Caco-2 (cell line): ENCODE results near the gene CPLX4. TPM values are rescaled to one million over a fixed set of nuclear protein-coding genes. Genes with fewer than 3 reads are reported as not detected.

Experiments used
- BruUV-seq: library from RNA; stranded (reverse); fragments of 400-500 nt; replicated peaks from 2 replicates; lab custom pipeline; 2021; lab: Mats Ljungman, UMichigan
- CTCF ChIA-PET: fragments of 300-600 bp; sonication (Branson Sonifier 250); formaldehyde crosslinking; loops from one replicate; lab custom pipeline; 2022; ENCODE audit warnings: antibody characterized with exemption; lab: Charles Lee
- POLR2A ChIA-PET: fragments of 300-600 bp; sonication (Branson Sonifier 250); formaldehyde crosslinking; loops from one replicate; lab custom pipeline; 2022; ENCODE audit warnings: antibody characterized with exemption; lab: Charles Lee
- DNase-seq, 2 experiments: peaks; one replicate each; pipeline versions ENCODE4 v3.0.0 to v3.0.0-alpha.2; 2020 to 2022
- H3K27me3 ChIP-seq: replicated peaks from 2 replicates; pipeline ENCODE4 v1.6.0; 2011; ENCODE audit warnings: low read length; ENCODE audit not compliant: control insufficient read depth, insufficient read depth
- H3K36me3 ChIP-seq: 2 replicates; pipeline ENCODE4 v1.5.1; 2011; ENCODE audit warnings: low read length; ENCODE audit not compliant: control insufficient read depth, insufficient read depth
- H3K4me1 ChIP-seq: fragments of 250-450 bp; sonication (Bioruptor Pico); 2 replicates; pipeline ENCODE4 v1.5.1; 2020; ENCODE audit warnings: mild to moderate bottlenecking
- H3K4me3 ChIP-seq: 2 replicates; pipeline ENCODE4 v1.5.1; 2011; ENCODE audit warnings: low read depth, mild to moderate bottlenecking, control low read depth, low read length
- H3K9me3 ChIP-seq: fragments of 250-450 bp; sonication (Bioruptor Pico); 2 replicates; pipeline ENCODE4 v1.5.1; 2020; ENCODE audit warnings: mild to moderate bottlenecking, moderate library complexity
- H3K27ac Mint-ChIP-seq: one replicate; pipeline ENCODE4 v1.8.0; 2022; ENCODE audit warnings: mixed read lengths; ENCODE audit not compliant: unreplicated experiment
- H3K27me3 Mint-ChIP-seq: one replicate; pipeline ENCODE4 v1.8.0; 2022; ENCODE audit warnings: mixed read lengths; ENCODE audit not compliant: insufficient read depth, unreplicated experiment
- H3K36me3 Mint-ChIP-seq: one replicate; pipeline ENCODE4 v1.8.0; 2022; ENCODE audit warnings: mild to moderate bottlenecking, mixed read lengths; ENCODE audit not compliant: insufficient read depth, unreplicated experiment
- H3K4me1 Mint-ChIP-seq: one replicate; pipeline ENCODE4 v1.8.0; 2022; ENCODE audit warnings: low read depth, mixed read lengths; ENCODE audit not compliant: unreplicated experiment
- H3K4me3 Mint-ChIP-seq: one replicate; pipeline ENCODE4 v1.8.0; 2022; ENCODE audit warnings: mild to moderate bottlenecking, moderate library complexity, mixed read lengths; ENCODE audit not compliant: unreplicated experiment
- H3K9me3 Mint-ChIP-seq: one replicate; pipeline ENCODE4 v1.8.0; 2022; ENCODE audit warnings: mixed read lengths; ENCODE audit not compliant: unreplicated experiment
- intact Hi-C: fragments of 100-400 bp; cut with micrococcal nuclease; formaldehyde crosslinking; loops from one replicate; pipeline ENCODE4 v1.10.0; 2022; ENCODE audit not compliant: unreplicated experiment
- total RNA-seq: library from RNA; stranded (reverse); gene quantifications from 2 replicates; pipeline ENCODE4 v1.2.3, GENCODE V29; 2022
- TF ChIP-seq, protein P1 (sequence below), 2 experiments: fragments of 200-600 bp in 1 of 2; IDR thresholded peaks; 1 replicate in 1 of 2; 2 replicates in 1 of 2; pipeline versions ENCODE4 v1.5.1 to v1.8.0; 2011 to 2022; ENCODE audit warnings: antibody characterized with exemption in 1 of 2, control low read depth in 1 of 2, inconsistent platforms in 1 of 2, low read depth in 1 of 2, low read length in 1 of 2, mild to moderate bottlenecking in 1 of 2, moderate library complexity in 1 of 2; ENCODE audit not compliant: insufficient read depth in 1 of 2, severe bottlenecking in 1 of 2, unreplicated experiment in 1 of 2

Gene CPLX4
- total RNA-seq, 1 experiment from 2014 or later, result not detected

DNA sequence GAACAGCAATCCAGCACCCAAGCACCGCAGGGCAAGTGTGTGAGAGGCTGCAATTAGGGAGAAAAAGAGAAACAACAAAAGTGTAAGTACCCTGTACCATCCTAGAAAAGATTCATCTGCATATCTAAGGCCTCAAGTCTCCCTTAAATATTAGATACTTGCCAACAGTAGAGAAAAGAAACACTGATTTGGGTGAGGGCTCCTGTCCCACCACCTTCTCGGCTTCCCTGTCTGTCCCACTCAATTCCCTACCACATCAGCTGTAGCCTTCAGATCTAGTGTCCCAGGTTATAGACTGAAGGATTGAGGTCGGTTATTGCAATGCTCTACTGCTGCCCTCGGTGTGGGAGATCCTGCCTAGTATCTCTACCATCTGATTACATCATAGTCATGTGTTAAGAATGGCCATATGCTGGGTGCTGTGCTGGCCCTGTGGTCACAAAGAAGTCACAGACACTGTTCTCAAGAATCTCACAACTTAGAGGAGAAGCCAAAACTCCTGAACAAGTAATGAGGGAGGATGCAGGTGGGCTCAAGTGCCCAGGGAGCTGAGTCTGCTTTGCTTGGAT lies 47.7 kb downstream of the CPLX4 start:
- Mint-ChIP-seq H3K4me1 (no peaks in the 10 kb centered on the region), H3K4me3 (no peak overlapping the region), H3K27ac (no peak overlapping the region), H3K36me3 (no peaks in the 10 kb centered on the region), H3K27me3 (peaks cover 20% of the 10 kb centered on the region), H3K9me3 (no peaks in the 10 kb centered on the region)
- no peak for DNase-seq
- ChIA-PET POLR2A (no interaction called here), CTCF (no interaction called here)
- no peaks in the 10 kb centered on the region for H3K4me1 ChIP-seq
- H3K9me3 ChIP-seq, result no peaks in the 10 kb centered on the region
- BruUV-seq, result no TSS peak
- no peak overlapping the region for H3K4me3 ChIP-seq
- TF ChIP-seq, protein P1, sequence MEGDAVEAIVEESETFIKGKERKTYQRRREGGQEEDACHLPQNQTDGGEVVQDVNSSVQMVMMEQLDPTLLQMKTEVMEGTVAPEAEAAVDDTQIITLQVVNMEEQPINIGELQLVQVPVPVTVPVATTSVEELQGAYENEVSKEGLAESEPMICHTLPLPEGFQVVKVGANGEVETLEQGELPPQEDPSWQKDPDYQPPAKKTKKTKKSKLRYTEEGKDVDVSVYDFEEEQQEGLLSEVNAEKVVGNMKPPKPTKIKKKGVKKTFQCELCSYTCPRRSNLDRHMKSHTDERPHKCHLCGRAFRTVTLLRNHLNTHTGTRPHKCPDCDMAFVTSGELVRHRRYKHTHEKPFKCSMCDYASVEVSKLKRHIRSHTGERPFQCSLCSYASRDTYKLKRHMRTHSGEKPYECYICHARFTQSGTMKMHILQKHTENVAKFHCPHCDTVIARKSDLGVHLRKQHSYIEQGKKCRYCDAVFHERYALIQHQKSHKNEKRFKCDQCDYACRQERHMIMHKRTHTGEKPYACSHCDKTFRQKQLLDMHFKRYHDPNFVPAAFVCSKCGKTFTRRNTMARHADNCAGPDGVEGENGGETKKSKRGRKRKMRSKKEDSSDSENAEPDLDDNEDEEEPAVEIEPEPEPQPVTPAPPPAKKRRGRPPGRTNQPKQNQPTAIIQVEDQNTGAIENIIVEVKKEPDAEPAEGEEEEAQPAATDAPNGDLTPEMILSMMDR (IDR thresholded peaks at IDR 0.05; ENCODE audit: insufficient read depth in 1 of 2, low read depth in 1 of 2, low read length in 1 of 2, severe bottlenecking in 1 of 2, unreplicated experiment in 1 of 2), result no peak
- no peaks in the 10 kb centered on the region for H3K36me3 ChIP-seq
- no peaks in the 10 kb centered on the region for H3K27me3 ChIP-seq
- intact Hi-C loops, result no loop called here

DNA sequence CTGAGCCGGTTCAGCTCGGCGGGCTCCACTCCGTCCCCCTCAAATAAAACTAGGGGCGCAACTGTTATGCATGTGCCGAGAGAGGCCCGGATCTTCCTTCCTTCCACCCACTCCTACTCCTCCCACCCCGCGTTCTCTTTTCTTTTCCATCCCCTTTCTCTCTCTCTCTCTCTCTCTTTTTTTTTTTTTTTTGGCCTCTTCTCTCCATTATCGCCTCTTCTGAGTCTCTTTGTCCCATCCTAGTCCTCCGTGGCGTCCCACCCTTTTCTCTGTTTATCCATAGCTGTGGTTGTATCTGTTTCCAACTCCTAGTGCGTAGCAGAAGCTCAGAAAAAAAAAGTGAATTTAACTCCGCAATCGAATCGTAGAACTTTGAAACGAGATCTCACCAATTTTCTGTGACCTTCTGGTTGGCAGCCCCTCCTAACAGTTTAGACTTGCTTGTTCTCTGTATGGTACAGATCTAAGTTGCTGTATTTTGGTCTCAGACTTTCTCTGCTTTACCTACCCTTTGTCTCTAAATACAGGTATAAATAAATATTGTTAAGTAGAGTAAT lies 48.8 kb downstream of the CPLX4 start:
- ChIA-PET CTCF (interaction anchor here (1.5 kb wide), 1 partner anchor 21 kb away, joined by 6 read pairs; no protein-coding TSS in a partner anchor), POLR2A (no interaction called here)
- Mint-ChIP-seq H3K27me3 (peaks cover 19% of the 10 kb centered on the region), H3K4me3 (peak overlapping the region; percentile 67), H3K27ac (no peak overlapping the region), H3K36me3 (no peaks in the 10 kb centered on the region), H3K9me3 (no peaks in the 10 kb centered on the region), H3K4me1 (no peaks in the 10 kb centered on the region)
- no peak for DNase-seq
- Histone ChIP-seq H3K4me3 (peak overlapping the region; percentile 25), H3K9me3 (no peaks in the 10 kb centered on the region), H3K36me3 (no peaks in the 10 kb centered on the region), H3K4me1 (no peaks in the 10 kb centered on the region), H3K27me3 (no peaks in the 10 kb centered on the region)
- intact Hi-C loops, result loop anchor here (10.0 kb wide), 1 partner anchor 185 kb away; no protein-coding TSS in a partner anchor
- no TSS peak for BruUV-seq
- TF ChIP-seq, protein P1 (IDR thresholded peaks at IDR 0.05; ENCODE audit: insufficient read depth in 1 of 2, low read depth in 1 of 2, low read length in 1 of 2, severe bottlenecking in 1 of 2, unreplicated experiment in 1 of 2), result no peak

DNA sequence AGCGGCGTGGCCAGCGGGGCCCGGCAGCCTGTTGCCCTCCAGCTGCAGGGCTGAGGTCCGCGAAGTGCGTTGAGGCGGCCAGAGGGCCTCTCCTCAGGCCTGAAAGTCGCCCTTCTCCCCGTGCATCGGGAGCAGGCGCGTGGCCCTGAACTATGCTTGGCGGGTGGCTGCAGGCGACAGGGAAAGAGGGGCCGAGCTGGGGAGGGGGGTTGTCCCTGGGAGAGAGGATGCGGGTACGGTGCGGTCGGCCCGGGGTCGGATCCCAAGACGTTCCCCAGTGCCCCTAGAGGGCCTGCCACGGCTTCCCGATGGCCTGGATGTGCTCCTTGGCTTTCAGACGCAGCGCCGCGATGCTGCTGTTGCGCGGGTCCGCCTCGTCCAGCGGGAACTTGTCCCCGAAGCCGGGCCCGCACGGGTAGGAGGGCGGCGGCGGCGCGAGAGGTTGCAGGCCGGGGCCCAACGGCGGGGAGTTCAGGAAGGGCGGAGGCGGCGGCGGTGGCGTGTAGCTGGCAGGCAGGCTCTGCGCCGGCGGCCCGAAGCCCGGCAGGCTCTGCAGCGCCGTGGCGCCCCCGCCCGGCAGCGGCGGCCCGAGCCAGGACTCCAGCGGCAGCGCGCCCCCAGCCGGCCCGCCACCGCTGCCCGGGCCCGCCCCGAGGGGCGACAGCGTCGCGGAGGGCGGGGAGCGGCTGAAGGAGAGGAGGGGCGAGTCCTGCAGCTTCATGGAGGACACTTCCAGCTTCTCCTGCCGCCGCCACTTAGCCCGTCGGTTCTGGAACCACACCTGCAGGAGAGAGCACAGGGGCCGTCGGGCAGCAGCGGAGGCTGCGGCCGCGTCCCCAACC lies 49.5 kb downstream of the CPLX4 start:
- ChIA-PET POLR2A (no interaction called here), CTCF (interaction anchor here (1.5 kb wide), 1 partner anchor 20 kb away, joined by 6 read pairs; no protein-coding TSS in a partner anchor)
- Mint-ChIP-seq H3K9me3 (no peaks in the 10 kb centered on the region), H3K27me3 (peaks cover 18% of the 10 kb centered on the region), H3K4me3 (peak overlapping the region; percentile 67), H3K36me3 (no peaks in the 10 kb centered on the region), H3K4me1 (no peaks in the 10 kb centered on the region), H3K27ac (no peak overlapping the region)
- H3K9me3 ChIP-seq, result no peaks in the 10 kb centered on the region
- TF ChIP-seq, protein P1 (IDR thresholded peaks at IDR 0.05; ENCODE audit: insufficient read depth in 1 of 2, low read depth in 1 of 2, low read length in 1 of 2, severe bottlenecking in 1 of 2, unreplicated experiment in 1 of 2), result no peak
- BruUV-seq, result no TSS peak
- H3K4me3 ChIP-seq, result peak overlapping the region; percentile 31
- H3K4me1 ChIP-seq, result no peaks in the 10 kb centered on the region
- intact Hi-C loops, result loop anchor here (10.0 kb wide), 1 partner anchor 184 kb away; no protein-coding TSS in a partner anchor
- H3K27me3 ChIP-seq, result no peaks in the 10 kb centered on the region
- DNase-seq, result peak; percentile 40 to 68
- no peaks in the 10 kb centered on the region for H3K36me3 ChIP-seq
